ENCODE data around the gene TNS1. TPM values are rescaled to one million over a fixed set of nuclear protein-coding genes. Genes with fewer than 3 reads are reported as not detected.
"Not testable (repeated sequence)": the region's sequence is repeated elsewhere in the genome, so short reads cannot be mapped to it uniquely, and the experiment has no call there.

TNS1 gene
- total and polyA plus RNA-seq, 7 donors: 73.4 to 742 (median 276) TPM

DNA sequence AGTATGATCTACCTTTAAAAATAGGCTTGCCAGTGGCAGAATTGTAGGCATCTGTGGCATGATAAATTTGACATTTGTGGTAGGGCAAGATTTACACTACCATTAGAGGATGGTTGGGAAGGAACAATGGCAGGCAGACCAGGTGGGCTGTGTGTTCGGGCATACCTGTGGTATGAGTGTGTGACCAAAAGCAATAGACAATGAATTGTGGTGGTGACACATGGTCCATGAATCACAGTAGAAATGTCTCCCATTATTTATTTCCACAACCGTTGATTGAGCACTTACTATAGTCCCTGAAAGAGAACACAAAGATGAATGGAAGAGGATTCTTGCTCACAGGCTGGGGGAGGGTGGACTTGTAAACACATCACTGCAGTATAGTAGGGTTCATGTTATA is 36.4 kb upstream of the TNS1 start:
- DNase-seq (no peak), ATAC-seq (peak; percentile 39 to 96 (median 83))
- Histone ChIP-seq H3K9me3 (no peaks in the 10 kb centered on the region), H3K4me3 (no peak overlapping the region), H3K36me3 (ENCODE audit: insufficient read depth in 1 of 2, low read depth in 1 of 2) (no peaks in the 10 kb centered on the region), H3K4me1 (peaks cover 3% of the 10 kb centered on the region), H3K27ac (no peak overlapping the region), H3K27me3 (ENCODE audit: insufficient read depth in 3 of 3, low read length in 2 of 3) (no peaks in the 10 kb centered on the region)
- WGBS, 3 donors: 39 to 49% (median 42%) methylated on average over 2 of the region's 2 CpGs
- intact Hi-C loops (cut with DNase I): no loop called here
- TF ChIP-seq, protein P1, sequence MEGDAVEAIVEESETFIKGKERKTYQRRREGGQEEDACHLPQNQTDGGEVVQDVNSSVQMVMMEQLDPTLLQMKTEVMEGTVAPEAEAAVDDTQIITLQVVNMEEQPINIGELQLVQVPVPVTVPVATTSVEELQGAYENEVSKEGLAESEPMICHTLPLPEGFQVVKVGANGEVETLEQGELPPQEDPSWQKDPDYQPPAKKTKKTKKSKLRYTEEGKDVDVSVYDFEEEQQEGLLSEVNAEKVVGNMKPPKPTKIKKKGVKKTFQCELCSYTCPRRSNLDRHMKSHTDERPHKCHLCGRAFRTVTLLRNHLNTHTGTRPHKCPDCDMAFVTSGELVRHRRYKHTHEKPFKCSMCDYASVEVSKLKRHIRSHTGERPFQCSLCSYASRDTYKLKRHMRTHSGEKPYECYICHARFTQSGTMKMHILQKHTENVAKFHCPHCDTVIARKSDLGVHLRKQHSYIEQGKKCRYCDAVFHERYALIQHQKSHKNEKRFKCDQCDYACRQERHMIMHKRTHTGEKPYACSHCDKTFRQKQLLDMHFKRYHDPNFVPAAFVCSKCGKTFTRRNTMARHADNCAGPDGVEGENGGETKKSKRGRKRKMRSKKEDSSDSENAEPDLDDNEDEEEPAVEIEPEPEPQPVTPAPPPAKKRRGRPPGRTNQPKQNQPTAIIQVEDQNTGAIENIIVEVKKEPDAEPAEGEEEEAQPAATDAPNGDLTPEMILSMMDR (IDR thresholded peaks at IDR 0.05): no peak

DNA sequence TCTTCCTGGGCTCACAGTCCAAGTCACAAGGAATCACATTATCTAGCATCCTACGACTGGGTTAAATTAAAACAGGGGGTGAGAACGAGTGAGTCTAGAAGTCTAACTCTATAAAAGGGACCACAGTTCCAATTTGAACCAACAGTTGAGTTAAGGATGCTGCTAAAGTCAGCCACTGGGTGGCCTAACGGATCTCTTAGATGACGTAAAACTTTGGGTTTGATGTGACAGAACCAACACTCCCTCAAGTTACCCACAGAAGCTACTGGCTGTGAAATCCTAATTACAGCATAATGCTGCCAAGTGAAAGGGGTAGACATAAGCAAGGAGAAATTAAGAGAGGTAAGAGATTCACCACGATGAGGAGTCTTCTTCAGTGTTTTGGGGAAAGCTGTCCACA is 33.6 kb upstream of the TNS1 start:
- Histone ChIP-seq H3K4me3 (no peak overlapping the region), H3K4me1 (peaks cover 3% of the 10 kb centered on the region), H3K27ac (no peak overlapping the region), H3K36me3 (ENCODE audit: insufficient read depth in 1 of 2, low read depth in 1 of 2) (no peaks in the 10 kb centered on the region), H3K9me3 (no peaks in the 10 kb centered on the region), H3K27me3 (ENCODE audit: insufficient read depth in 3 of 3, low read length in 2 of 3) (no peaks in the 10 kb centered on the region)
- no peak for DNase-seq
- intact Hi-C loops (cut with DNase I): no loop called here
- TF ChIP-seq, protein P1 (IDR thresholded peaks at IDR 0.05): no peak
- ATAC-seq: no peak
- WGBS, 3 donors: 75 to 82% (median 79%) methylated on average over 5 of the region's 5 CpGs

- peaks cover 3% of the 10 kb centered on the region for H3K4me1 ChIP-seq
- H3K27ac ChIP-seq: no peak overlapping the region
- no peak overlapping the region for H3K4me3 ChIP-seq
- no peaks in the 10 kb centered on the region for H3K36me3 ChIP-seq (ENCODE audit: insufficient read depth in 1 of 2, low read depth in 1 of 2)
- 84 to 88% (median 87%) methylated on average over 12 of the region's 12 CpGs for WGBS, 3 donors
- intact Hi-C loops (cut with DNase I): loop anchor here in 1 of 2 donors (2.0 kb wide), 1 partner anchor 251 kb away; no protein-coding TSS in a partner anchor
- no peaks in the 10 kb centered on the region for H3K9me3 ChIP-seq
- TF ChIP-seq, protein P1 (IDR thresholded peaks at IDR 0.05): no peak
- ATAC-seq (no peak), DNase-seq (no peak)
- no peaks in the 10 kb centered on the region for H3K27me3 ChIP-seq (ENCODE audit: insufficient read depth in 3 of 3, low read length in 2 of 3)
These were observed 32.8 kb upstream of the TNS1 start for GRCh38 chr2:218035463-218036100.

DNA sequence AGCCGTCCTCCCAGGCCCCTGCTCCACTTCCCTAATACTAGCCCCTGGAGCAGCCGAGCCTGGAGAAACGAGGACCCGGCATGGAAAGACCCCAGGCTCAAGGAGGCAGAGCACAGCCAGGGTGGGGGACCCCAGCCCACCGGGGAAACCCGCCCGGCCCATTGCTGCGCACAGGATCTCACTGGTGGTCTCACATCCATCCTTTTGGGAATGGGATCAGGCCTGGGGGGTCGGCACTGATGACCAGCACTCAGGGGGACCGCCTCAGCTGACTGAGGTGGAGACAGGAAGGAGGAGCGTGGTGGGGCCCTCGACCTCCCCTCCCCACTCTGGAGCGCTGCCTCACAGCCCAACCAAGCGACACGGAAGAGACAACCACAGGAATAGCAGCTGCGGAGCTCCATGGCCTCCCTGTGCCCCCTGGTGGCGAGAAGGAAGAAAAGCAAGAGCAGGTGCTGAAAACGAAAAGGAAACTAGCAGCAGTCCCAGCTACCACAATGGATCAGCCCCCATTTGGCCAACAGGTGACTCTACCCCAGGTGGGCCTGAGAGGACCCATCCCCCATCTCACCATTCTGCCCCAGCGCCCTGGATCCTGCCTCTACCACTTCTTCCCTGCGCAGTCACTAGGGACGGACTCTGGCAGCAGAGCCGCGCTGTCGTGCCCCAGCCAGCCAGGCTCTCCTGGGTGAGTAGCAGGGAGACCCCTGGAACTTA is 31.9 kb upstream of the TNS1 start:
- not testable (repeated sequence) for H3K27me3 ChIP-seq (ENCODE audit: insufficient read depth in 3 of 3, low read length in 2 of 3); H3K4me1 ChIP-seq; H3K36me3 ChIP-seq (ENCODE audit: insufficient read depth in 1 of 2, low read depth in 1 of 2); H3K9me3 ChIP-seq; H3K27ac ChIP-seq
- peak; percentile 69 to 91 (median 84) for ATAC-seq
- WGBS, 3 donors: 23 to 36% (median 35%) methylated on average over 20 to 24 of the region's 24 CpGs
- peak; percentile 70 to 81 for DNase-seq
- intact Hi-C loops (cut with DNase I): loop anchor here (2.0 to 5.0 kb wide), 2 partner anchors 37 to 250 kb away; no protein-coding TSS in a partner anchor
- H3K4me3 ChIP-seq: peak overlapping the region; percentile 41
- TF ChIP-seq, protein P1 (IDR thresholded peaks at IDR 0.05): peak; percentile 53
